GM19395 (cell line): ENCODE measurements around the gene RPL31.

Experiments used
- ATAC-seq: cut with Tn5 transposase; IDR thresholded peaks from one replicate; pipeline ENCODE4 v1.9.1; 2021; ENCODE audit warnings: mild to moderate bottlenecking, moderate library complexity; ENCODE audit not compliant: unreplicated experiment

Gene RPL31

GRCh38 chr2:100992262-100992661, 9.8 kb upstream of the RPL31 start:
- ATAC-seq, result no peak

- ATAC-seq, result no peak
Observed at GRCh38 chr2:100993294-100993693, 8.8 kb upstream of the RPL31 start.

GRCh38 chr2:100995309-100996075, 6.6 kb upstream of the RPL31 start:
- ATAC-seq, result no peak

- no peak for ATAC-seq
Observed at GRCh38 chr2:100997509-100998234, 4.4 kb upstream of the RPL31 start.

GRCh38 chr2:100998235-100998573, 3.9 kb upstream of the RPL31 start:
- no peak for ATAC-seq

GRCh38 chr2:100999995-101000394, 2.1 kb upstream of the RPL31 start:
- no peak for ATAC-seq

GRCh38 chr2:101002562-101003277, 631 bp downstream of the RPL31 start:
- ATAC-seq, result no peak

GRCh38 chr2:101003278-101003775, 1.2 kb downstream of the RPL31 start:
- no peak for ATAC-seq

- ATAC-seq, result no peak
Observed at GRCh38 chr2:101004620-101005325, 2.7 kb downstream of the RPL31 start.

GRCh38 chr2:101006065-101006715, 4.1 kb downstream of the RPL31 start:
- ATAC-seq, result no peak

- no peak for ATAC-seq
Observed at GRCh38 chr2:101007415-101008345, 5.6 kb downstream of the RPL31 start.

- no peak for ATAC-seq
Observed at GRCh38 chr2:101011152-101011551, 9.1 kb downstream of the RPL31 start.

- ATAC-seq, result peak; percentile 89
Observed at GRCh38 chr2:101012054-101012705, 10.1 kb downstream of the RPL31 start.

- no peak for ATAC-seq
Observed at GRCh38 chr2:101012706-101013181, 10.7 kb downstream of the RPL31 start.

GRCh38 chr2:101014264-101014857, 12.3 kb downstream of the RPL31 start:
- ATAC-seq, result no peak

- ATAC-seq, result no peak
Observed at GRCh38 chr2:101017371-101017770, 15.3 kb downstream of the RPL31 start.

GRCh38 chr2:101018934-101019333, 16.8 kb downstream of the RPL31 start:
- ATAC-seq, result no peak

GRCh38 chr2:101022221-101022620, 20.1 kb downstream of the RPL31 start:
- no peak for ATAC-seq
